ENCODE data around the gene SLC4A4.

DNA sequence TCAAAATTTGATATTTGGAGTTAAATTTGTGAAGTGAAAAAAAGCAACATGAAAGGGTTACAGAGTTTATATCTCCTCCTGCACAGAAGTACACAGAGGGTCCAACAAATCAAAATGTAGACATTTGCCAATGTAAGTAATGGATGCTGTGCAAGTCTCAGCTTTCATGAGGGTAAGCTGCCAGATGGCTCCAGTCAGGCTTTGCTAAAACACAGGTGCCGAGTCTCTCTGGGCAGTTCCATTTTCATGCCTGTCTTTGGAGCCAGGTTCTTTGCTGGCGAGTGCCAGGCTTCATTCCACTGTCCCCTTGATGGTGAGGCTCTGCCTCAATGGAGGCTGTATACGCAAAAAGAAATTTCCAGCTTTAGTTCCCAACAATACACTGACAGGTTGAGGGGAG lies 27.9 kb downstream of the SLC4A4 start:
- TF ChIP-seq, protein P1, sequence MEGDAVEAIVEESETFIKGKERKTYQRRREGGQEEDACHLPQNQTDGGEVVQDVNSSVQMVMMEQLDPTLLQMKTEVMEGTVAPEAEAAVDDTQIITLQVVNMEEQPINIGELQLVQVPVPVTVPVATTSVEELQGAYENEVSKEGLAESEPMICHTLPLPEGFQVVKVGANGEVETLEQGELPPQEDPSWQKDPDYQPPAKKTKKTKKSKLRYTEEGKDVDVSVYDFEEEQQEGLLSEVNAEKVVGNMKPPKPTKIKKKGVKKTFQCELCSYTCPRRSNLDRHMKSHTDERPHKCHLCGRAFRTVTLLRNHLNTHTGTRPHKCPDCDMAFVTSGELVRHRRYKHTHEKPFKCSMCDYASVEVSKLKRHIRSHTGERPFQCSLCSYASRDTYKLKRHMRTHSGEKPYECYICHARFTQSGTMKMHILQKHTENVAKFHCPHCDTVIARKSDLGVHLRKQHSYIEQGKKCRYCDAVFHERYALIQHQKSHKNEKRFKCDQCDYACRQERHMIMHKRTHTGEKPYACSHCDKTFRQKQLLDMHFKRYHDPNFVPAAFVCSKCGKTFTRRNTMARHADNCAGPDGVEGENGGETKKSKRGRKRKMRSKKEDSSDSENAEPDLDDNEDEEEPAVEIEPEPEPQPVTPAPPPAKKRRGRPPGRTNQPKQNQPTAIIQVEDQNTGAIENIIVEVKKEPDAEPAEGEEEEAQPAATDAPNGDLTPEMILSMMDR (IDR thresholded peaks at IDR 0.05; ENCODE audit: insufficient read depth, low read depth, low read length): no peak
- TF ChIP-seq EZH2 (IDR thresholded peaks at IDR 0.05; ENCODE audit: insufficient read depth, low read length): no peak
